NB4 (cell line): ENCODE measurements around the gene STRADA.

Source experiments
- DNase-seq: peaks from one replicate; pipeline ENCODE4 v3.0.0; 2010; ENCODE audit warnings: low read depth
- H3K4me3 ChIP-seq: one replicate; pipeline ENCODE4 v1.5.1; 2011; ENCODE audit warnings: mild to moderate bottlenecking, low read depth, low read length, moderate library complexity
- MAX ChIP-seq: IDR thresholded peaks from 2 replicates; pipeline ENCODE4 v1.6.1; 2011; ENCODE audit warnings: low read depth, low read length
- MYC ChIP-seq: IDR thresholded peaks from 2 replicates; pipeline ENCODE4 v1.6.1; 2011; ENCODE audit warnings: low read depth, low read length
- POLR2A ChIP-seq: IDR thresholded peaks from 2 replicates; pipeline ENCODE4 v1.6.1; 2011; ENCODE audit warnings: mild to moderate bottlenecking; ENCODE audit not compliant: insufficient read length; ENCODE audit errors: extremely low read depth
- TF ChIP-seq, protein P1 (sequence below): IDR thresholded peaks from one replicate; pipeline ENCODE4 v1.5.1; 2012; ENCODE audit warnings: low read depth, low read length

STRADA gene

GRCh38 chr17:63675231-63675606 is 66.4 kb downstream of the STRADA start:
- peak; percentile 34 for DNase-seq
- TF ChIP-seq POLR2A, result no peak
- H3K4me3 ChIP-seq, result no peak overlapping the region

DNA sequence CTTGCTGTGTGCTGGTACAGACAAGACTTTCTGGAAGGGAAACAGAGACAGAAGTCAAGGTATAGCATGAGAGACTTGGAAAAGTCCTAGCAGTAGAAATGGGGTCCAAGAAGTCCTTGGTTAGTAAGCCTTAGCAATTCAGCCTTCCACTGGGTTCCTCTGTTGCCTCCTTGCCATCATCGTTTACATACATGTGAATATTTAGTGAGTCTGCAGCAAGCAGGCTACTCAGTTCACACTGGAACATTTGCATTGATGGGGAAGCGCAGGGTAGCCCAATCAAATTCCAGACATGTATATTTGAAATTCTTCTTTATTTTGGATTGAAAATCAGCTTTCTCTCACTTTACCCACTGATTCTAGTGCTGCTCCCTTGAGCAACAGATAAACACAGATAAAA is 68.7 kb downstream of the STRADA start:
- TF ChIP-seq, protein P1, sequence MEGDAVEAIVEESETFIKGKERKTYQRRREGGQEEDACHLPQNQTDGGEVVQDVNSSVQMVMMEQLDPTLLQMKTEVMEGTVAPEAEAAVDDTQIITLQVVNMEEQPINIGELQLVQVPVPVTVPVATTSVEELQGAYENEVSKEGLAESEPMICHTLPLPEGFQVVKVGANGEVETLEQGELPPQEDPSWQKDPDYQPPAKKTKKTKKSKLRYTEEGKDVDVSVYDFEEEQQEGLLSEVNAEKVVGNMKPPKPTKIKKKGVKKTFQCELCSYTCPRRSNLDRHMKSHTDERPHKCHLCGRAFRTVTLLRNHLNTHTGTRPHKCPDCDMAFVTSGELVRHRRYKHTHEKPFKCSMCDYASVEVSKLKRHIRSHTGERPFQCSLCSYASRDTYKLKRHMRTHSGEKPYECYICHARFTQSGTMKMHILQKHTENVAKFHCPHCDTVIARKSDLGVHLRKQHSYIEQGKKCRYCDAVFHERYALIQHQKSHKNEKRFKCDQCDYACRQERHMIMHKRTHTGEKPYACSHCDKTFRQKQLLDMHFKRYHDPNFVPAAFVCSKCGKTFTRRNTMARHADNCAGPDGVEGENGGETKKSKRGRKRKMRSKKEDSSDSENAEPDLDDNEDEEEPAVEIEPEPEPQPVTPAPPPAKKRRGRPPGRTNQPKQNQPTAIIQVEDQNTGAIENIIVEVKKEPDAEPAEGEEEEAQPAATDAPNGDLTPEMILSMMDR, result no peak
- no peak for TF ChIP-seq MAX
- no peak for TF ChIP-seq MYC
- no peak for TF ChIP-seq POLR2A
- no peak for DNase-seq
- no peak overlapping the region for H3K4me3 ChIP-seq

DNA sequence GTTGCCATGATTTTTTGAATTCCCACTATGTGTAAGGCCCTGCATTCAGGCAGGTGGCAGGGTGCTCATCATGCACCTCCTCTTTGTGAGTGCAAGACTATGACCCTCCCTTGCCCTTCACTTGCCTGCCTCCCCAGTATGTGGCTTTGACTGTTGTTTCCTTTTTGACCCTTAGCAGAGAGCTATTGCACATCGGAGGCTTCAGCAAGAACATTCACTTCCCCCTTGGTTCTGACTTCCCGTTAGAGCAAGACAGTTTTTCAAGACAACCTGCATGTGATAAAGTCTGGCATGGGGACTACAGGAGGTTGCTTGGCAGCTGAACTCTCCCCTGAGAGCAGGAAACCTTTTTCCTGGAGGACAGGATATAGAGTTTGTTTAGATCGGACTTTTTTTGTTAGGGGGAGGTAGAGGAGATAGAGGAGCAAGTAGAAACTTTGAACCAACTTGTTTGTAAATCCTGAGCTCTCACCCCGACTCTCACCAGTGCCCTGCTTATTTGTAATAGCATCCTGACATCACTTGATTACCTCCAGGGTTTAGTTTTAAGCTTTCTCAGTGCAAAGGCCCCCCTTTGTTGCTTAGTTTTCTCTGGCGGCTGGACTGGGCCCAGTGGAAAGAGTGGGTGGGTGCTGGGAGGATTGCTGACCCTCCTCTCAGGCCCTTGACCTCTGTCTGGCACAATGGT is 75.9 kb downstream of the STRADA start:
- TF ChIP-seq MAX (peak; percentile 16; the same call in 1 of the 2 replicates), POLR2A (no peak)
- peak; percentile 92 for DNase-seq
- H3K4me3 ChIP-seq, result no peak overlapping the region

DNA sequence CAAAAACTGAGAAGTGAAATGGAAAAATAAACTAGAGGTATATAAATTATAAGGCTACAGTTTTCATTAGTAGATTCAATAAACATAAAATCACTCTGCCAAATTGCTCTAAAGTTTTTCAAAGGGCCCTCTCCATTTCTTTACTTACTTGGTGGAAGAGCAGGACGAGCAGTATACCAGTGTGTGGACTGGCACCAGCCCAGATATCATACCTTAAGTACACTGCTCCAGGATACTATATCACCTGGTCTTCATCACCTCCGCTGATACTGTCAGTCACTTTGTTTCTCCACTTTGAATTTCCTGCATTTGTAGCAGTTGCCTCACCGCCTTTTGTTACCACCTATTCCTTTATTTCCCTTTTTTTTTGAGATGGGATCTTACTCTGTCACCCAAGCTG is 81.7 kb downstream of the STRADA start:
- TF ChIP-seq MYC, result no peak
- no peak for TF ChIP-seq POLR2A
- TF ChIP-seq, protein P1, result no peak
- no peak for TF ChIP-seq MAX
- H3K4me3 ChIP-seq, result no peak overlapping the region
- no peak for DNase-seq

GRCh38 chr17:63658366-63658765 is 83.2 kb downstream of the STRADA start:
- DNase-seq, result no peak
- TF ChIP-seq MAX (no peak), MYC (no peak), POLR2A (no peak)
- TF ChIP-seq, protein P1, result no peak
- H3K4me3 ChIP-seq, result no peak overlapping the region

DNA sequence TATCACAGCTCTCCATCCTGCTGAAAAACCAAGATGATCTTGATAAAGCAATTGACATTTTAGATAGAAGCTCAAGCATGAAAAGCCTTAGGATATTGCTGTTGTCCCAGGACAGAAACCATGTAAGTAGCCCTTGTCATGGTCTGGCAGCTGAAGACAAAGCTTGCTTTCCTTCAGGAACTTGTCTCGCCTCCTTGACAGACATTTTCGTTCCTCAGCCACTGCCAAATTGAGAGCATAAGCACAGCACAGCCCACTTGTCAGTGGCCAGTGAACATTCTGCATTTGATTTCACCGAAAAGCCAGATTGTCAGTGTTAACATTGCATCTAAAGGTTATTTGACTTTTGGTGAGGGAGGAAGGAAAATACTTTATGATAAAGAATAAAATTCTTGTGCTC is 83.8 kb downstream of the STRADA start:
- H3K4me3 ChIP-seq, result no peak overlapping the region
- no peak for DNase-seq
- TF ChIP-seq POLR2A (no peak), MYC (no peak), MAX (no peak)
- TF ChIP-seq, protein P1, result no peak

DNA sequence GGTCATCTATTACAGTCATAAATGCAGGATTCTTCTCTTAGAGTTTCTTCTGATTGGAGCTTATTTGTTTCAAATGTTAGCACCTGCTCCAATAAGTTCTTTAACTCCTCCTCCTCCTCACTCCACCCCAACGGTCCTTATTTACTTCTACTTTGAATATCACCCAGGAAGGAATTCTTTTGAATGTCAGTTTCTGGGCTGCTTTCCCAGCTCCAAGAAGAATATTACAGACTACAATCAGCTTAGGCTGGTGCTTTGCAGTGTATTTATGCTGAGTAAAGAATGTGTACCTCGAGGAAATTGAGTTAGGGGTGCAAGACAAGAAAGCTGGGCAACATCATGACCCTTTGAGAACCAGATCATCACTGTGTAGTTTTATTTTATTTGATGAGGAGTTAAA is 88.5 kb downstream of the STRADA start:
- DNase-seq, result no peak
- H3K4me3 ChIP-seq, result no peak overlapping the region
- TF ChIP-seq POLR2A (no peak), MAX (no peak), MYC (no peak)
- TF ChIP-seq, protein P1, result no peak
